NB4 (cell line): ENCODE data around the gene CHRNA3.

Experiments
- CTCF ChIP-seq: IDR thresholded peaks from one replicate; pipeline ENCODE4 v1.5.1; 2012; ENCODE audit warnings: low read depth, low read length
- MAX ChIP-seq: IDR thresholded peaks from 2 replicates; pipeline ENCODE4 v1.6.1; 2011; ENCODE audit warnings: low read depth, low read length
- MYC ChIP-seq: IDR thresholded peaks from 2 replicates; pipeline ENCODE4 v1.6.1; 2011; ENCODE audit warnings: low read depth, low read length
- POLR2A ChIP-seq: IDR thresholded peaks from 2 replicates; pipeline ENCODE4 v1.6.1; 2011; ENCODE audit warnings: mild to moderate bottlenecking; ENCODE audit not compliant: insufficient read length; ENCODE audit errors: extremely low read depth

GRCh38 chr15:78641102-78641748 is 20.4 kb upstream of the CHRNA3 start, which contains the start of gene CHRNB4:
- no peak for TF ChIP-seq MAX
- TF ChIP-seq POLR2A, result no peak
- TF ChIP-seq CTCF, result no peak
- TF ChIP-seq MYC, result no peak
